Activated T-helper 1 cell treated with anti-CD3 and anti-CD28 coated beads, Interleukin-2, amount 50 U/mL, for 16 hours (primary cell): ENCODE data around the gene TMEM45A.
A peak's percentile ranks its signal among the peaks of the same experiment; 100 is the strongest.
"Not testable (repeated sequence)": the region's sequence is repeated elsewhere in the genome, so short reads cannot be mapped to it uniquely, and the experiment has no call there.

ENCODE experiments used
- DNase-seq, 2 donors: peaks; one replicate each; pipeline ENCODE4 v3.0.0-alpha.2; 2020; ENCODE audit warnings: low read depth in 1 of 2, low spot score in 1 of 2

TMEM45A gene

DNA sequence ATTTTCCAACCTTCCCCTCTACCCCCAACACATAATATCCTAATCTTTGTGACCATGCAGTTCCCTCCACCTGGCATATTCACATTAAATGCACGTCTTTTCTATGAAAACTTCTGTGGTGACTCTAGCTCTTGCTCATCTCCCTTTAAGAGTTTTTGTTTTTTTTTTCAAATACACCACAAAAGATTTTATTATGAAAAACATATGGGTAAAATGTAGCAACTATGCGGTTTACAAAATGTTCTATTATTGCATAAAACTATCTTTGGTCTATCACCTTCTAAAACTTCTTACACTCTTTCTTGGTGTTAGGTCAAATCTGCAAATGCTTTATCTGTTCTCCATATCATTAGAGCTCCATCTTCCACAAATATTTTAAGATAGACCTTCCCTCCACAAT is 78.4 kb downstream of the TMEM45A start:
- no peak for DNase-seq

DNA sequence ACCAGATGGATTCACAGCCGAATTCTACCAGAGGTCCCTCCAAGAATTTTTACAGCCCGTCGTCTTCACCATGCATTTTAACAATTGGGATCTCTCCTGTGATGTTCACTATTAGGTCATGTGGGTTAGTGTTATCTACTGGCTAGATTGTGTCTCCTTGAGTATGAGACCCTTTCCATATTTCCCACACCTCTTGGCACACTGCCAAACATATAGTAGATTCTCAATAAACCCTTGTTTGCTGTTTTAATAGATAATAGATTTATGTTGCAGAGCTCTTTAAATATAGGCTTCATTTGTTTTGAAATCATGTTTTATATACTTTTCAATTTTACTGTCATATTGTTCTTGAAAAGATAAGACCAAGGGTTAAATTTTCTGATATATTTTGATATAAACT is 82.1 kb downstream of the TMEM45A start:
- no peak for DNase-seq

DNA sequence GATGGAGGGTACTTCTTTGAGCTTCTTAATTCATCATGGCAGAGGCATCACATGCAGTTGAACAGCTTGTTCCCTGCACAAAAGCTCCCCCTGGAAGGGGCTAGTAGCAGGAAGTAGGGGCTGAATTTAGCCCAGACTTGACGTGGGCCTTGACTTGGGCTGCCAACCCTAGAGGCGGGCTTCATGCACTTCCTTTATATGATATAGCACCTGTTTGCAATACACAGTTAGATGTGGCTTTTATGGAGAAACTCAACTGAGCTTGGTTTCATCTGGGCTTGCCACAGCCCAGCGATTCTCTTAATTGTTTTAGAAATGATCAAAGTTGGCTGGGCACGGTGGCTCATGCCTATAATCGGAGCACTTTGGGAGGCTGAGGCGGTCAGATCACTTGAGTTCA is 83.3 kb downstream of the TMEM45A start:
- DNase-seq: no peak

DNA sequence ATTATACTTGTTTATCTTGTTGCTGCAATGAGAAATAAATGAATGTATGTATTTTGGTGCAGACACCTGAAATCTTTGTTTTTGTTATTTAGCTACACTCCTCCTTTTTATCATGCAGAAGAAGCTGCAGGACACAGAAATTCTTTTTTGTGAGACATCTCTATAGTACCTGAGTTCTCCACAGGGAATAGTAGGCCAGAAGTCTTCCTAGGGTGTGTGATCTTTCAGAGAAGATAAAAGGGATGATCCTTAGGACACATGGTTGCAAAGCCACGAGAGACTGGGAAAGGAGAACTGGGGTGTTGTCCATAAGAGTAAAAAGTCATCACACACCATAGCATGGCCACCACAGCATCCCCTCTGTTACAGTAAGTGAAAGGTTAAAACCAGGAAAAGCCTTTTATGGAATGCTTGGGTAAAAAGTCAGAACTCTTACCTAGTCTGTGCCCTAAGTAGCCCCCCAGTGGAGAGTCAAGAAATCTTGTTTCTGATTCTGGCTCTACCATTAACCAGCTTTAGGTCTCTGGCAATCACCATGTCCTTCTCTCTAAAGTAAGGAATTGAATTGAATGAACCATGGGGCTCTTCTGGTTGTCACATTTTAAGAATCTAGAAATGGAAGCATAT is 85.1 kb downstream of the TMEM45A start:
- DNase-seq: no peak

DNA sequence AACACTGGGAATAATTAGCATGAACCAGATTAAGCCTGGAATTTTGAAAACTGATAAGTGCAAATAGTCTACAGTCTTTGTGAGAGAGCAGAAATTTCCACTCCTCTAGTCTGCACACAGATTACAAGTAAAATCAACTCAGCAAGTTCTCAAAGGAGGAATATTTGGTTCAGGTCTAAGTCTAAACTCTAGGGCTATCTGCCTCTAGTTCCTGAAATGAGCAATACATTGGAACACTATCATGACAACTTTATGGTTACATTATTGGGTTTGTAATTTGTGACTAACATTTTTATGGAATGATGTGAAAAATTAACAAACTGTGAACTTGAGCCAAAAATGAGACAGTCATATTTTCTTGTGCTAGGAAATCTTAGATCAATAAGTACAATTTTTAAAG is 86.2 kb downstream of the TMEM45A start:
- DNase-seq: no peak

DNA sequence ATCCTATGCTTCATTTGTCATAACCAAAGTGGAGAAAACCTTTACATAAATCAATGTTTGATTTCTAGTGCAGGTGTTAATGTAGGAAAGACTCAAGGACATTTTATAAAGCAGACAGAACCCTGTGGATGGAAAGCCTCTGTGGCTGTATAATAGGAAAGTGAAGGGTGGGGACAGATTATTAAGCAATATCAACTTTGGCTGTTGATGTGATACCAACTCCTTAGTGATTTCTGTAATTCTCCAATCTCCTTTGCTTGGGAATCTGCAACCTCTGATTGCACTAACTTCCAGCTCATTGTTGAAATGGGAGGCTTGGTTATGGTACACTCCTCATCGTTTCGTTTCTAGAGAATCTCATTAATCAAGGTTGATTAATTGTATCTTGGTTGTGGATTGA is 87.7 kb downstream of the TMEM45A start:
- no peak for DNase-seq

DNA sequence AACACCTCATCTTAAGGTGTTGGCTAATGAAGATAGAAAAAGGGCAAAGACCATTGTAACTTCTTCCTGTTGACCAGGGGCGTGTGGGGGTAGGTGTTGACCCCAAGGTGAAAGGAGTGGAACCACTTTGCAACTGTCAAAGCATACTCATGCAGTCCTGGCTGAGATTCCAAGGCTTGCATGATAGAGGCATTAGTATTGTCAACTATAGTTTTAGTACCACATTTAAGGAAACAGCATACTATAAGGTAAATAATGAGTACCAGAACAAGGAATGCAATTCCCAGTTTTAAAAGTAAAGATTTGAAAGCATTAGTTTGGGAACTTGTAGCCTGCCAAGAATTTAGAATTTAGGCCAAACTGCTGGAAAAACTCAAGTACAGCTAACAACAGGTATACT is 89.2 kb downstream of the TMEM45A start:
- no peak for DNase-seq

DNA sequence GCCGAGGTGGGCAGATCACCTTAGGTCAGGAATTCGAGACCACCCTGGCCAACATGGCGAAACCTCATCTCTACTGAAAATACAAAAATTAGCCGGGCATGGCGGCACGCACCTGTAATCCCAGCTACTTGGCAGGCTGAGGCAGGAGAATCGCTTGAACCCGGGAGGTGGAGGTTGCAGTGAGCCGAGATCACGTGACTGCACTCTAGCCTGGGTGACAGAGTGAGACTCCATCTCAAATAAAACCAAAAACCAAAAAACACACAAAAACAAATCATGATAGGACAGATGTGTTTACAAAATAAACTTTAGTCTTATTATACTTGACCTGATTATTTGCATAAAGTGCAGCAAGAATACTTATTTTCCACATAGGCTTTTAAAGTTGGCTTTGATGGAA is 89.7 kb downstream of the TMEM45A start:
- not testable (repeated sequence) for DNase-seq

DNA sequence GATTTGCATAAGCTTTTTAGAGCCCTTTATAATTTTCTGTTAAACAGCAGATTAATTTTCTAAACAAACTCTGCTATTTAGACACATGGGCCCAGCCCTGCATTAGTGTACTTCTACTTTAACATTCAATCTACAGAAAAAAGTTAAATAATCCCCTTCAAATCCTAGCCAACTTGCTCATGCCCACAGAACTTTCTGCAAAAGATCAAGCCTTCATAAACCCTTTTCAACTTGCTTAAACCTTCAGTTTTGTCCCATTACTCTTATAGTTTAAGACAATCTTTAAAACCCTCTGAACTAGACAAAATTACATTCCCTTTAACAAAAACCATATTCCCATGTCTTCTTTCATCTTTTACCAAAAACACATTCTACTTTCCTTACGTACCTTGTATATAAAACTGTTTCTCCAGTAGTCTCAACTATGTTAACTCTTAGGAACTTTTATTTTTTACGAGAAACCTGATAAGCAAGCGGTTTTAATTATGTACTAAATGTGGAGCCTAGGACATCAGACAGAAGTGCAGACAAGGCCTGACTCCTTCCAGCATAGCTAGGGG is 91.8 kb downstream of the TMEM45A start:
- no peak for DNase-seq

DNA sequence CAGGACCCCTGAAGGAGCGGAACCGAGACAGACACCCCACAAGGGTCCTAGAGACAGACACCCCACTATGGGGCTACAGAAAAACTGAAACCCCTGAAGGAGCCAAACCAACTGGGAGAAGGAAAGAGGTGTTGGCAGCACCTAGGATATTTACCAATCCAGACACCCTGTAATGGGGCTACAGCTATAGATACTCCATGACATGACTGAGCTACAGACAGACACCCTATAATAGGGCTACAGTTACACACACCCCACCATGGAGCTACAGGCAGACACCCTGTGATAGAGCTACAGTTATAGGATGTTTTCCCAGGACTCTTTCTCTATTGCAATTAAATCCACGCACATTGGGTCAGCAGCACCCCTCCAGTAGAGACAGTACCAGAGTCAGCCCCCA is 94.4 kb downstream of the TMEM45A start:
- no peak for DNase-seq

DNA sequence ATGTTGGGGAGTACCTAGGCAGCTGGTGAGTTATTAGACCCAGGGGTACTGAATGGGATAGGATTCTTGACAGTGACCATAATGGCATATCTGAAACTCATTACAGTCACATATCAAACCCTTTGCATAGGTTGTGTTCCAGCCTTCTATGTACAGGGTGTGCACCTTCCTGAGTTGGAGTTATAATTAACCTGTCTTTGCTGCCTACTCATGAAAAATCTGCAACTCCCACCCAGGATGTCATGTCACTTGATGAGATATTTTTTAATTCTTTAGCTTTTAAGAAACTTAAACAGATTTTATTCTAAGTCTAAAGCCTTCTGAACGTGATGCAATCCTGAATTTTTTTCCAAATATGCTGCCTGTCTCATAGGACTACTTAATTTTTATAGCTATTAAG is 95.8 kb downstream of the TMEM45A start:
- DNase-seq: no peak

DNA sequence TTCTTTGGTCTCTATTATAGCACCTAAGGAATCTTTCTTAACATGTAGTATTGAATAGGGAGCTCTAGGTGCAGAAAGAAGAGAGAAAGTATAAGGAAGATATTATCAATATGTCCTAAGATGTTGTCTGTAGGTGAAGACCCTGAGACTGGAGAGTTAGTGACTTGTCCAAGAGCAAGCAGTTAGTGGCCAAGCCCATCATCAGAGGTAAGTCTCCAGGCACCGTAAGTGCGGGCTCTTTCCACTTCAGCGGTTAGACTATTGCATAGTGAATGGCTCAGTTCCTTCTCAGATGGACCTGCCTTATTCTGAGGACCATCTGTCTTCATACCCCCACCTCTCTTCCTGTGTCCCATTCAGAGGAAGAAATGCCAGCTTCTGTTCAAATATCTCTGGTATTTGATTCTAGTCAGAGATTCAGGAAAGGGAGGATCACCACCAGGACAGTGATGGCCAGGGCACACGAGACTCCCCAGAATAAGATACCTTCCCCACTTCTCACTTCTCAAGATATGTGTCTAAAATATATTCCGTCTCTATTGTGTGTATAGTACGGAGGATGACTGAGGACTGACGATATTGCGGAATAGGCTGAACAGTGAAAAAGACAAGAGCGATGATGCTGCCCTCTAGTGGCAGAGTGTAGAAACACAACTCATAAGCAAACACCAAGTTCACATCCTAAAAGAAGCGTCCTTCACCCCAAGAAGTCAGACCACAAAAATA is 97.9 kb downstream of the TMEM45A start:
- DNase-seq: peak in 1 of 2 donors; percentile 32

DNA sequence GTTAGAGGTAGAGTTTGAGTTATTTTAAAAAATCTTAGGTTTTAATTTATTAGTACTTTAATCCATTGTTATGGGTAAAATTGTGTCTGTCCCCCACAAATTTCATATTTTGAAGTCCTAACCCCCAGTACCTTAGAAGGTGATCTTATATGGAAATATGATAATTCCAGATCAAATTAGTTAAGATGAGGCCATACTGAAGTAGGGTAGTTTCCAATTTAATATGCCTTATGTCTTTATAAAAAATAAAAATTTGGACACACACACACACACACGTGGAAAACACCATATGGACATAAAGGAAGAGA is 98.4 kb downstream of the TMEM45A start:
- DNase-seq: no peak

DNA sequence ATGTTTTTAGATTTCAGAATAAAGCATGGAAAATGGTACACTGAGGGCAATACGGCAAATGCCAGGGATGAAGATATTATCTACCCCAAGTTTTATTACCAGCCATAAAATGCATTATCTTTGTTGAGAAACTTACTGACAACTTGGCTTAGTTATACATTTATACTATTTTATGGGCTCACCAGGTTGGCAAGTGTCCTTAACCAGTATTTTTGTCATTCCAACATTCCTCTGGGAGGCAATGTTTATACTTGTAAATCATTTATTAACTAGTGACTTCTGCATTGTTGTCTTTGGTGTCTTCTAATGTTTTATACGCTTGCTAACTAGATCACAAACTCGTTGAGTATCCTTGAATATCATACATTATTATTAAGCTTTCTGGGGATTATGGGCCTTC is 99.0 kb downstream of the TMEM45A start:
- no peak for DNase-seq

DNA sequence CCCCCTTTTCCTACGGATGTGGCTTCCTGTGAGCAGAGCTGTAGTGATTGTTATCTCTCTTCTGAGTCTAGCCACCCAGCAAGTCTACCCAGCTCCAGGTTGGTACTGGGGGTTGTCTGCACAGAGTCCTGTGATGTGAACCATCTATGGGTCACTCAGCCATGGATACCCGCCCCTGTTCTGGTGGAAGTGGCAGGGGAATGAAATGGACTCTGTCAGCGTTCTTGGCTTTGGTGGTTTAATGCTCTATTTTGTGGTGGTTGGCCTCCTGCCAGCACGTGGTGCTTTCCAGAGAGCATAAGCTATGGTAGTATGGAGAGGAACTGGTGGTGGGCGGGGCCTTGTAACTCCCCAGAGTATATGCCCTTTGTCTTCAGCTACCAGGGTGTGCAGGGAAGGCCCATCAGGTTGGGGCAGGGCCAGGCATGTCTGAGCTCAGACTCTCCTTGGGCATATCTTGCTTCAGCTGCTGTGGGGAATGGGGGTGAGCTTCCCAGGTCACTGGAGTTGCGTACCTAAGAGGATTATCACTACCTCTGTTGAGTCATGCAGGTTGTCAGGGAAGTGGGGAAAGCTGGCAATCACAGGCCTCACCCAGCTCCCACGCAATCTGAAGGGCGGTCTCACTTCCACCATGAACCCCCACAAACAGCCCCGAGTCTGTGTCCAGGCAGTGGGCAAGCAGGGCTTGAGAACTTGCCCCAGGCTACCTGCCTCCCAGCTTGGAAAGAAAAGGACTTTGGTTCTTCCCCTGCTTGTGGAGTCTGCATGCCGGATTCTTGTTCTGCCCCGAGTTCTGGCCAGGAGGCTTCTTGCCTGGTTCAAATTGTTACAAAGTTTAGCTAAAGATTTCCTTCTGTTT is 108.0 kb downstream of the TMEM45A start:
- no peak for DNase-seq

DNA sequence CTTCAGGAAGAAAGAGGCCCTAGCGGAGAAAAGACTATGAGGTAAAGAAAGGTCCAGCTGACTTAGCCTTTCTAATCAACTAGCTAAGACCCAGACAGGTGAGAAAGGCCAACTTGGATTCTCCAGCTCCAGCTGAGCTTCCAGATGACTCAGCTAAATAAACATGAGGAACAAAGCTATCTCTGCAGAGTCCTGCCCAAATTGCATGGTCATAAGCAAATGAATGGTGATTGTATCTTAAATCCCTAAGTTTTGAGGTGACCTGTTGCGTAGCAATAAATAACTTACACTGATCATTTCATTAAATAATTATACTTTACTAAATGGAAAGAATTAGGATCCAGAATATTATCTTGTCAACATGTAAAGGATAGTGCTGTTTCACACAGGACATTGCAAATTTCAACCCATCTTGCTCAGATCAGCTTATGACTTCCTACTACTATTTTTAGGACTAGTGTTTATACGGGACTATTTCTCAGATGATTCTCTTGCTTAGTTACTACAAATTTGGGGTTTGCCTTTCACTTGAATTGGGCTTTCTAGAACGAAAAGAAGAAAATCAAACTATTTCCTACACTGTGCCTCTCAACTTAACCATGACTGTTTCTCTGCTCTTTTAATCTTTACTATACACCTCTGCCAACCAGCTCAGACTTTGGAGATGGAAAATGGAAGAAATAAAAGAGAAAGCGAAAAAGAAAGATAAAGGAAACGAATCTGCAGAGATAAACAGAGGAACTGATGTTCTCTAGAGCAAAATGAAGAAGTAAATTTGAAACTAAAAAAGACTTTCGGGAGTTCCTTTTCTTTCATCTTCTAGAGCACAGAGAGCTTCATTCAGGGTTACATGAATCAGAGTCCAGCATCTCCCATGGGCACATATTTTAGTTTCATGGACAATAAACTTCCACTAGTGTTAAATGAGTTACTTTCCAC is 110.4 kb downstream of the TMEM45A start:
- DNase-seq: no peak

DNA sequence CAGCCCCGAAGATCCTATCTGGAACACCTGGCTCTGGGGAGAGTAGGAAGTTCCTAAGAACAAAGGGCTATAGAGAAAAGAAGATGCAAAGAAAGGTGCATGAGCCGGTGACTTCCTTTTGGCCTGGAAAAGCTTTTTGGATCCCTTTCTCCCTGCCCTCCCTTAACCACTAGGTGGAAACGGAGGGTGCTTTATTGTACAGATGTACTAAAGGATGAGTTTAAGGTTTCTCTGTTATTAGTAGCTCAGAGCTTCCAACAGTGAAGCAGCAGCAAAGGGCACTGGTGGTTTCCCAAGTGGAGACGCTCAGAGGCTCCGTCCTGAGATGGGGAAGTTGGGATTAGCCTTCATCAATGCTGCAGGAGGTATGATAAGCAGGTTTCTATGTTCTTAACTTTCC is 111.0 kb downstream of the TMEM45A start:
- DNase-seq: no peak

DNA sequence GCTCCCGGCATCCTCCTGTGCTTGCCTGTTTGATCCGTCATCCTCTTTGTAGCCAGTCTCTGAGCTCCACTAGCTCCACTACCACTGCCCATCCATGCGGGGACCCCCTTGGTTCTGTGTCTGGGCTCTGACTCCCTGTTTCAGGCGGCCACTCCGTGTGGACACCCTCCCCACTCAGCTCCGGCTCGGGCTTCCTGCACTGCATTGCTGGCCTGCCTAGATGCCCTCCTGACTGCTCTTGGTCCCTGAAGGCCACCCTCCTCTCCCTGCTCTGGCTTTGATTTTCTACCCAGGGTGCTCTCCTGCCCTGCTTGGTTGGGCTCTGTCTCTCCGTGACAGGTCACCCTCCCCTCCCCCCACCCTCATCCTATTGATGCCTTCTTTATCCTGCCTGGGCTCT is 112.9 kb downstream of the TMEM45A start:
- no peak for DNase-seq

DNA sequence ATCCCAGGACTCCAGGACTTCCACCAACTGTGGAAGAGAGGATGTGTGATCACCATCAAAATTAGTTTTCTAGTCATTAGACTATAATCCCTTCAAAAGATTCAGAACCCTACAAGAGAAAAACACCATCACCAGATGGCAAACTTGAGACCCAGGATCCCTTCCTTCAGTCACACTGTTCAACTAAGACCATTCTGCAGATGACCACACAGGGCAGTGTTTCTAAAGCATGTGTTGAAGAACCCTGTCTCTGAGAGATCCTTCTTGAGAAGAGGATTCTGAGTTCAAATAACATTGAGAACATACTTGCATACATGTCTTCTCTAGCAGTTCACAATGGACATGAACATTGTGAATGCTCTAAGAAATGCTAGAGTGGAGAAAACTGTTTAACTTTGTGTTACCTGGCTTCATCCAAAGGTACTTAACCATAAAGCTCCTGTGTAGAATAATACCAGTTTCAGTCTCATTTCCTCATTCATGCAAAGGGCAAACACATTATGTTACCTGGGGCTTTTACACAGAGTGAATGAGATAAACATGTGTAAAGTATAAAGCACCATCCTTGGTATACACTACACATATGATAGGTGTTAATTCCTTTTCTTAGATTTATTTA is 114.6 kb downstream of the TMEM45A start:
- no peak for DNase-seq

DNA sequence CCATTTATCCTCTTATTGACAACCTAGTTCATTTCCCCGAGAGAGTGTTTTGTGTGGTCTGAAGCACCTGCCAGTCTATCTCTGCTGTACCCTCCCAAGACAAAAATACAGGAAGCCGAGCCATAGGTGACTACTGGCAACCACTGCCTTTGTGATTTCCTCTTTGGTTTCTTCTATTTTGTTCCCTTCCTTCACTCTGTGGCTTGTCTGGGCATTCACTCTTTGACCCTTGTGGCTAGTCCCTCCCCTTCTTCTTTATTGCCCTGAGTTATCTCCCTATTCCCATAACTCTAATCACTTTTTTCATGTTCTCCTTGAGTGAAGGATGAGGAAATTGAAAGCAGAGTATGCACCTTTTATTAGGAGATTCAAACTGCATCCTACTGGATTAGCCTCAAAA is 116.9 kb downstream of the TMEM45A start, which contains the start of gene ADGRG7:
ADGRG7 (plus strand) TSS at position 297 of the 400 bp plus-strand sequence. CDS start 256 bp downstream, outside the sequence.
- no peak for DNase-seq
